CD4-positive, alpha-beta T cell treated with Interleukin-10 for 1 hour (primary cell): ENCODE results near the gene PDE5A.
"Not testable (repeated sequence)": the region's sequence is repeated elsewhere in the genome, so short reads cannot be mapped to it uniquely, and the experiment has no call there.

Experiments used
- DNase-seq: peaks from one replicate; pipeline ENCODE4 v3.0.0-alpha.2; 2020

PDE5A gene

DNA sequence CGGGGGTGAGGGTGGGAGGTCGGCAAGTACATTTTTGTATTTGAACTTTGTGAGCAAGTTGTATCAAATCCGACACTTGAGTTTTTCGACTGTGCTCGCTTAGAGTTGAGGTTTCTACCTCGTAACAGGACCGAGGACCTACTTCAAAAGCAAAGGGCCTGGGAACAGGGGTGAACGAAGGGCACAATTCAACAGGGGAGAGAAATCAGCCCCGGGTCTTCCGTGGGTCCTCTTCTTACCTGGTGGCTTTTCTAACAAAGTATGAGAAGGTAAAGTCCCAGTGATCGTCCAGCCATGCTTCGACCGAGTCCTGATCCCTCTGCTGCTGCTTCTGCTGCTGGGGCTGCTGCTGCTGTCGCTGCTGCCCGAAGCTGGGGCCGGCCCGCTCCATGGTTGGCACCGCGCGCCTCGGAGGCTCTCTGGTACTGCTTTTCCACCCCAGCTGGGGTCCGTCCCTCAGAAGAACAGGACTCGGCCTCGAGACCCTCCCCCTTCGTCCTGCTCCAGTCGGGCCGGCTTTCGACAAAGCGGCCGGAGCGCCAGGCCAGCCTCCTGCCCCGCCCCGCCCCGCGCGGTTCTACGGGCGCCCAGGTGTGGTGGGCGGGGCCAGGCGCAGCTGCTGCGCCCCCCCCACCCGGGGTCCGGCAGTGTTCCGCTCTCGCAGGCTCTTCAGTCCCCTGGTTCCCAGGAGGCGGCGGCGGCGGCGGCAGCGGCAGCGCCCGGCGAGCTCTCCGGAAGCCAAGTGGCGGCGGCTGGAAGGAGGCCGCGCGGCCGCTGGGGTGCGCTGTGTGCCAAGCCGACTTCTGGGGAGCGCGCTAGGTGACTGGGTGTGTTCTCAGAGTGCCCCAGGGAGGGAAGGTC, at the start of gene PDE5A:
Gene PDE5A, minus strand, starts transcription at position 524 of the 861 bp plus-strand sequence. Its CDS starts 133 bp downstream, at position 391.
- peak; percentile 80 for DNase-seq

DNA sequence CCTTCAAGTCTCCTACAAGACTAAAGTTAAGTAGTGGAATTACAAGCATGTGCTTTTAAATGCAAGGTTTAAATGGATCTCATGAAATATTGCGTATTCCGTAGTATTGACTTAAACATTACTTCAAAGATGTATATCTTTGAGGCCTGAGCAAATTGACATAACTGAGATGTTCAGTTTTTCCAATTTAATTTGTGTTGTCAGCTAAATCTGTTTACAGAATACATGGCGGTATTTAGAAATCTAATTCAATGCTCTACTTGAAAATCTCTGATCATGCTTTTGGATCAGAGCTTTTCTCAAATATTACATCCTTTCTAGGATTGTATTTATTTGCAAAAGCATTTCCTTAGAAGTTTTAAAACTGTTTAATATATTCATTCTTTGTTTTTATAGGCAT, 47.5 kb upstream of the PDE5A start:
- DNase-seq = no peak

DNA sequence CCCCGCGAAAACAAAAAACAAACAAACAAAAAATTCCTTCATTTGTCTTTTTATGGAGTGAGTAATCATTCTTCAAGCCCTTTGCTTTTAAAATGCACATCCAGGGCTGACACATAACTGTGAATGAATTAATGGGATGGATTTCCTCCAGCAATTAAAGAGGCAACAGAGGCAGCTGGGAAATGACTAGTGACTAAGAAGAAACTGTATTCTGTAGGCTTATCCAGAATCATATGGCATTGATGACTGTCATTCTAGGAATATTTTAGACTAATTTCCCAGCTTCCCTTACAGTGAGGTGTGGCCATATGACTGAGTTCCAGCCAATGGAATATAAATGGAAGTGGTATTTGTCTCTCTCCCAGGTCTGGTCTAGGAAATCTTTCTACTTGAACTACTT, 46.8 kb upstream of the PDE5A start:
- DNase-seq = no peak

DNA sequence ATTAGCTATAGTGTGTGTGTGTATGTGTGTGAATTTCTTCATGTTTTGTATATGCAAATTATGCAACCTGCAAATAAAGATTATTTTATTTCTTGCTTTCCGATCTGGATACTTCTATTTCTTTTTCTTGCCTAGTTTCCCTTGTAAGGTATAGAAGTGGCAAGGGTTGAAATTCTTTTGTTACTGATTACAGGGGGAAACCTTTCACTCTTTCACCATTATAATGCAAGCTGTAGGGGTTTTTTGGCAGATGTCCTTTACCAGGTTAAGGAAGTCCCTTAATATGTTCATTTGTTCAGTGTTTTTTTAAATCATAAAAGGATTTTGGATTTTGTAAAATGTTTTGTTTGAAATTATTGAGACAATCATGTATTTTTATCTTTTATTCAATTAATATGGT, 44.3 kb upstream of the PDE5A start:
- DNase-seq = no peak

DNA sequence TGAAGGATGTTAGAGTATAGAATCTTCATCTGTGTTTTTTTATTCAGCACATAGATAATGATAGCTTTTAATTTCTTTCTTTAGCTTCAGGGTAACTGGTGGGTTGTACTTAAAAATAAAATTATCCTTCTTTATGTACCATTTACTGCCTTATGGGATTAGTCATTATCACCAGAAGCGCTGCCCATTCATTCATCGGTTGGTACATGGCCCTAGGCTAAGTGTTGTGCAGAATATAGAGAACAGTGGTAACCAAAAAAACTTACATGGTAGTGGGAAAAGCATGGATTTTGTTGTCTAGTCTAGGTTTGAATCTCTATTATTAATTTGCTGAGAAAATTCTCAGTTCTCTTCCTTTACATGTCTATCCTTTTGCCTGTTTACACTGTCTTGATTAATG, 43.5 kb upstream of the PDE5A start:
- no peak for DNase-seq

DNA sequence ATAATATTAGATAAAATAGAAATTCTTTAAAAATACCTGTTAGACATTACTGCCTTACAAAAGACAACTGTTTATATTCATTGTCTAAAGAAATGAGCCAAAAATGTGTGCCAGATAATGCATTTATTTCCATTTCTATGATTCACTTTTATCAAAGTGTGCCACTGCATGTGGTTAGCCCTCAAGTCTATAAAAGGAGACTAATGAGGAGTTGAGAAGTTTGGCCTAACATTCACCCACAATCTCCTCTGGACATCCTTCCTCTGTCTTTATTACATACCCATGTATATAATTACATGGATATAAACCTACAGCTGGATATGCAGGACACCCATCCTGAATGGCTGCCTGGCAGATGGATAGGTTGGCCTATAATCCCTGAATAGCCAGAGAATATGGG, 42.6 kb upstream of the PDE5A start:
- DNase-seq = no peak

DNA sequence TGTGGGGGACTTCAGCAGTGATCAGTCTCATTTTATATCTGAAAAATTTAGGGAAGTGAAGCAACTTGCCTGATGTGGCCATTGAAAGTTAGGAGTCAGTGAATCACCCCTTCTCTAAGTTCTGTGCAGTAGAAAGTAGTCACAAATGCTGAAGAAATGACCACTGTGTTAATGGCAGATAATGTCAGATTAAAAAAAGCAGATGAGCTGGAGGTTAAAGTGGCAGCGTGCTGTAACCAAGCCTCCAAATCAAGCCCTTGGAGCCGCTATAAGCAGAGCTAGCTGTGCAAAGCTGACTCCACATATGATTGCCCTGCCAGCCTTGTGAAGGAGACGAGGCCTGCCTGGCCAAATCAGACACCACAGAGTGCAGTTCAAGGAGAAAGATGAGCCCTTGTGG, 39.2 kb upstream of the PDE5A start:
- no peak for DNase-seq

DNA sequence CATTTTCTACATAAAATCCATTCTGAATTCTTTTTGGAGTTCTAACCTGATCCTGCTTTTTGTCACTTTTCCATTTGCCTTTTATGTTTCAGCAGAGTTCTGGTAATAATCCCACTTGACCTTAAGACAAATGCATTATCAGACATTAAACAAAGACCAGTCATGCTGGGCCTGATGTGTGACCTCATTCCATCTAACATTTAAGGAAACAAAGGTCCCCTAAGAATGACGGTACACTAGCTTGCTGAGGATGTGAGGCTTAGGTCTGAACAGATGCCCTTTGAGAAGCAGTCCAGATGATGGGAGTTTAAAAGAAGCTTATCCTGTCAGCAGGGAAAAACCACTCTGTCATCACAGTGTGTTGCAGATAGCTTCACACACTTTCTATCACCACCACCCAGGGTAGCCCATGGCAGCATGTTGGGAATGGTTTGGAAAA, 38.1 kb upstream of the PDE5A start:
- no peak for DNase-seq

DNA sequence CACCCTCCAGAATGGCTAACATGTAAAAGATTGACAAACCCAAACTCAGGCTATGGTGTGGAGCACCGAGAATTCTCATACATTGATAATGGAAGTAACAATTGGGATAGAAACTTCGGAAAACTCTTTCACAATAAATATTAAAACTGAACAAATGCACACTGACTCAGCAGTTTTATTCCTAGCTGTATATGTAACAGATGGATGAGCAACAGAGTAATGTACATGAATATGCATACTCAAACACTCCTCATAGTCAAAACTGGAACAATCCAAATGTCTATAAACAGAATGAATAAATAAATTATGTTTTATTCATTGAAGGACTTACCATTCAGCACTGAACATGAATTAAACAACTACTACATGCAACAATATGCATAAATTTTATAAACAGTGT, 37.1 kb upstream of the PDE5A start:
- no peak for DNase-seq

DNA sequence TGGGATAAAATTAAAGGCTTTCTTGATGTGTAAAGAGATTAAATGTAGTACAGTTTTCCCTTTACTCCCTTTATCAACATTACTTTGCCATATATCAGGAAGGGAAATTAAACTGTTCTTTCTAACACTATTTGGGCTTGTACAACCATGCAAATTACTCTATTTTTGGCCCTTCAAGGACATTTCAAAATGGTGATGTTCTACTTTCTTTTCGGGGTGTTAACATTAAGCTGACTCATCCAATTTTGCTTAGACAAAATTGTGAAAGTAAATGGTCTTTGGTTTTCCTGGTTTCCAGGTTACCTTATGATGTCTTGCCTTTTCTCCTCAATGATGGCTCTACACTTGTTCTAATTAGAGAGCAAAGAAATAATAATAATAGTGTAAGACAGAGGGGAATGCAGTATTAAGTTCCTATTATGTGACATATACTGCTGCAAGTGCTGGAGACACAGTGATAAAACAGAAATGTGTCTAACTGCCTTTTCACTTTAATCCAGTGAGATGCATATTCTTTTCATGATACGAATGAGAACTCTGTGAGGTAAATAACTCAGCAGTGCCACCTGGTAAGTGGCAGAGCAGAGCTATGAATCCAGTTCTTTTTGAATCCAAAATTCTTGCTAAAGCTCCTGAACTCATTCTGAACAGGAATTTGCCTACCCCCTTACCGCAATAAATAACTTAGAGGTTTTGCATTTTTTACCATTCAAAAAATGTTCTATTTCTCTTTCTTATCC, 35.7 kb upstream of the PDE5A start:
- DNase-seq = no peak

DNA sequence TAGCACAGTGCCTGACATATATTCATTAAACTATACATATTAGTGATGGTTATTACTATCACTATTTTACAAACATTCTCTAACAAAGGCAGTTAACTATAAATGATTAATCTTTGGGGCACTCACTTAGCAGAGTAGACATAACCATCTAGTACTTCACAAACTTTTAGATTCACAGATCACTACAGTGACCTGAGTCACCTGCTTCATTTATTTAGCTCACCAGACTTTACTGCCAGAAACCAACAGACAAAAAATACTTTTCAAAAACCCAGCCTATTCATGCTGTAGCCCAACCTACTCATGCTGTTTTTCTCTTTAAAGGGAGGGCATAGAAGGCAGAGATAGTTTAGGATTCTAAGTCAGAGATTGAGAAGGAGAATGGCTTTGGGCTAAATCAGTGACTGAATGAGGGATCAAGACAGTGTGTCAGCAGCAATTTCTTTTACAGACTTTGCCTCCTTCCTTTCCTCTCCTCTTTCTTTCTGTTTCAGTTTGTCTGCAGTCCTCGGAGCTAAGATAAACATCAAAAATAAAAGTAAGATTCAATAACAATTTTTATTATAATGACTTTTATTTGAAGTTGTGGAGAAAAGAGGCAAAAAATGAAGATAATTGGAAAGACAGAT, 34.7 kb upstream of the PDE5A start:
- DNase-seq = no peak

DNA sequence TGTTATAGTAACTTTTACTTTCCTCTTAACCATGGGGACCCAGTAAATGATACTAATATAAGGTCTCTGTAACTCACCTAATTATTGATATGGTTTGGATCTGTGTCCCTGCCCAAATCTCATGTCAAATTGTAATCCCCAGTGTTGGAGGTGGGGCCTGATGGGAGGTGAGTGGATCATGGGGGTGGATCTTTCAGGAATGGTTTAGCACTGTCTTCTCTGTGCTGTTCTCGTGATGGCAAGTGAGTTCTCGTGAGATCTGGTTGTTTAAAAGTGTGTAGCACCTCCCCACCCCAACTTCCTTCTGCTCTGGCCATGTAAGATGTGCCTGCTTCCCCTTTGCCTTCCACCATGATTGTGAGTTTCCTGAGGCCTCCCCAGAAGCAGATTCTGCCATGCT, 34.0 kb upstream of the PDE5A start:
- not testable (repeated sequence) for DNase-seq

DNA sequence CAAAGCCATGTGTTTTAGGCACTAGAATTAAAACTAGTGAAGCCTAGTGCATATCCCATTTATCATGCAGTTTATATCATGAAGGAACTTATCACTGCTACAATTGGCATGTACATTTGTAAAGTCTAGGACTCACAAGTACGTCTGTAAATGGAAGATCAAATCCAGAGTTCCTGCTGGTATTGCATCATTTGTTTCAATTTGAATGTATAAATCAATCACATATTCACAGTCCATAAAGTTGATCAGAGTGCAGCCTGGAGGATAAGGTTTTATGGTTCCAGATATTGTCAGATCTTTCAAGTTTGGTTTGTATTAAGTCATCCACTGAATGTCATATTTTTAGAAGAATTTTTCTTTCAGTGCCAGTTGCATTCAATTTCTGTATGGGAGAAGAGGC, 32.6 kb upstream of the PDE5A start:
- no peak for DNase-seq

DNA sequence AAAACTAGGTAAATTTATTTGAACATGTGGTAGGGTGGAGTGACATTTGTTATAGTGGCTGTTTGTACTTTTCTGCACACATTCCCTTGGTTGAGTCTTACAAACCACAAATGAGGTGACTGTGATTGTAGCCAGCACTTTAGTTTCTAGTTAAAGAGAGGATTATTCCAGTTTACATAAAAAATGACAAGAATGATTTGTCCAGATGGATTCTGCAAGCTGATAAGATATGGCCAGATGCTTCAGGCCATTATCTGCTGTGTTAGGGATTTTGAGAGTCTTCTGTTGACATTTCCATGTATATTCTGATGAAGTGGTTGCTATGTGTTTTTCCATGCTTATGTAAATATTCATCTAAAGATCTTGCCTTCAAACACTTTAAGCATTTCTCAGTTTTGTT, 31.0 kb upstream of the PDE5A start:
- DNase-seq = no peak

DNA sequence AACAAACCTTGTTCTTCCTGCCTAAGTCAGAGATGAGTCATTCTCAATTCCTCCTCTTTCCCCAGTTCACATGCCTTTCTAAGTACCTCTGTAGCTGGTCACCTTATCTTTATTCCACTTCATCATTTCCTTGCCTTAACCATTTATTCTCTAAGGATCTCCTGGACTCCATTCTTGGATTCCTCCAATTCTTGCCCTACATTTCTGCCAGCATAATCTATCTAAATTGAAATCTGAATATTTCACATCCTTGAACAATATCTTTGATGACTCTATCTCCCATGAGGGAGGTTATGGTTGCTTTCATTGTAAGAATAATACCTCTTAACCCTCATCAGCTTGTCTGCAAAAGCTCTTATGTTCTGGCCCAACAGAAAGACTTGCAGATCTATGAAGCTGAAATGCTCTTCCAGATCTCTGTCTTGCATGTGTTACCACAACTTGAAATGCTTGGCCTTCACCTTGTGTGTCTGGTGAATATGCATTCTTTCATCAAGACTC, 28.6 kb upstream of the PDE5A start:
- DNase-seq = no peak

DNA sequence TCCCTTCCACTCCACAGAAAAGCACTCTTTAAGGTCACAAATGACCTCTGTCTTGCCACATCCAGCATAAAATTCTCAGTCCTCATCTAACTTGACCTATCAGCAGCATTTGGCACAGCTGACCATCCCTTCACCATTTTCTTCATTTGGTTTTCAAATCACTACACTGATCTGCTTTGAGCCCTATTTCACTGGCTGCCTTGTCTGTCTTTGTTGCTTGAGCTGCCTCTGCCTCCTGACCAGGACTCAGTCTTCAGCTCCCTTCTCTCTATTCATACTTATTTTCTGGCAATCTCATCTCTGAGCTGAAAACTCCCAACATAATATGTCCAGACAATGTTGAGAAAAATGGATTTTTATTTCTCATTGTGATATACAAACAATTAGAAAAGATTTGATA, 27.7 kb upstream of the PDE5A start:
- no peak for DNase-seq

DNA sequence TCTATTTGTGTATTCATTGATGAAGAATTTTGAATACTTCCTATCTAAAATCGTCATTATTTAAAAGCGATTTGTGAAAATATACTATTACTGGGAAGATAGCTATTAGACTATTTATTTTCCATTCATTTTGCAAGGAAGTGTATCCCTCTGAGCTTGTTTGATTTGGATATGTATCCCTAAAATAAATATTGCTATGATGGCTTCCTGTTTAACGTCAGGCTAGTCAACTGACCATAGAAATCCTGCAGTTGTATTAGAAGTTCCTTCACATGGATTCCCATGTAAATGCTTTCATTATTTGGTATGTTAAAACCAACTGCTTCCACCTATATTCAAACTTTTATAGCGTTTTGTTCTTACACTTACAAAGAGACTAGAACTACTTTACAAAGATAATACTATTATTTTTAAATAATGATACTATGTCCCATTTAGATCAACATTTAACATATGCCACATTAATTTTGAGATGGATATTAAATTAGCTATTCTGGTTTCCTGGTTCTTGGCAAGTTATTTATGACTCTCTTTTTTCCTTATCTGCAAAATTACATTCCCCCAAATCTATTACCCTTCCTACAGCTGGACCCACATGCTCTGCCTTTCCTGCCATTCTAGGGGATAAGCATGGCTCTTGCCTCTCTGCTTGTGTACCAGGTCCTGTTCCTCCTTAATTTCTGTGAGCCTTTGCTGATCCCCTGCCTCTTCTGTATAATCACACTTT, 26.7 kb upstream of the PDE5A start:
- DNase-seq = no peak

DNA sequence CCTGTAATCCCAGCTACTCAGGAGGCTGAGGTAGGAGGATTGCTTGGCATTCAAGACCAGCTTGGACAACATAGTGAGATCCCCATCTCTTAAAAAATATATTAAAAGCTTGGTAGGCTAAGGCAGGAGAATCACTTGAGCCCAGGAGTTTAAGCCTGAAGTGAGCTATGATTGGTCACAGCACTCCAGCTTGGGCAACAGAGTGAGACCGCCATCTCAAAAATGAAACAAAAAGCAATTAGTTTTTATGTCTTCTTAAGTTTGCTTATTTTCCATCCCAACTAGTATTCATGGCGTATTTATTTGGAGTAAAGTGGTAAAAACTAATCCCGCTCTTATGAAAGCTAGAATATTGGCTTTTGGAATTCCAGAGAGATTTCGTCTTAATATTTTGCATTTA, 25.4 kb upstream of the PDE5A start:
- DNase-seq = no peak

DNA sequence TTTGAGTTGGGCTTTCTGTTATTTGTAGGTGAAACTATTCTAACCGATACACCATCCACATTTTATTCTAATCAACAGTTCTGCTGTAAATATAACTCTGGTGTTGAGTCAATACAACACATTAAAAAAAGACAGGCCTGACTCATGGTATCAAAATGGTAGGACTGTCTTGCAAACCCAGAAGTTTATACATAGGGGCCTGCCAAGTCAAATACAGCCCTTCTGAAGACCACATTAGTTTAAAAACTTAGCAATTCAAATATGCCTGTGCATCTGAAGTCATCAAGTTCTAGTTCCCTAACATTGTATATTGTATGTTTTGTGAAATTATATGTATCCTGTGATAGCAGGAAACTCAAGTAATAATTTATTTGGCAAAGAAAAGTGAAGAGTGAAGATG, 24.4 kb upstream of the PDE5A start:
- DNase-seq = no peak

DNA sequence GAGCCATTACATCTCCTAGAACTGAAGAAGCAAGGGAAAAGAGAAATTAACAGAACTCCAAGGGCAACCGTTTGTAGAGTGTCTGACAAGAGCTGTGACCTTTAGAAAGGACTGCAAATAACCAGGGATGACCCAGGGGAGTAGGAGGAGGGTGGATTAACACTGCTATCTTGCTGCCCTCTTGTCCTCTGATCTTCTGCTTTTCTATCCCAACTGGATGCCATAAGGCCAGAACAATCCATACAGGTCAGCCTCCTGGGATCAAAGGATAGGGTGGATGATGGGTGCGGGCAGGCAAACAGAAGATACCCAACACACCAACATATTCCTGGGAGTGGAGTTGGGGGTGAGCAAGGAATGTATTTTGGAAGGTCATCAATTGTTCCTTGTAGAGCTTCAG, 19.8 kb upstream of the PDE5A start:
- DNase-seq = no peak

DNA sequence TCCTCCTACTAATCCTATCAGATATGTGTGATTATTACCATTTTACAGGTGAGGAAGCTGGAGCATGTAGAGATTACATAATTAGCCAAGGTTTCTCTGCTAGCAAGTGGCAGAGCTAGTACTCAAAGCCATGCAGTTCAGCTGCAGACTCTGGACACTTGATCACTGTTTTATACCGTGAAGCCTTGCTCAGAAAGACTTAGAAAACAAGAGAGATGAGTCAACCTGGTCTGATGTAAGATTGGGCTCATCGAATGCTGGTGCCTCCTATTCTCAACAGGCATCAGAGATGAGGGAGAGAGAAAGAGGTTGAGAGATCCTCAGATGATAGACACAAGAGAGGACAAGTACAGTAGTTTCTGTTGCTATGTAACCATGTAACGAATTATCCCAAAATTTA, 19.0 kb upstream of the PDE5A start:
- DNase-seq = no peak

DNA sequence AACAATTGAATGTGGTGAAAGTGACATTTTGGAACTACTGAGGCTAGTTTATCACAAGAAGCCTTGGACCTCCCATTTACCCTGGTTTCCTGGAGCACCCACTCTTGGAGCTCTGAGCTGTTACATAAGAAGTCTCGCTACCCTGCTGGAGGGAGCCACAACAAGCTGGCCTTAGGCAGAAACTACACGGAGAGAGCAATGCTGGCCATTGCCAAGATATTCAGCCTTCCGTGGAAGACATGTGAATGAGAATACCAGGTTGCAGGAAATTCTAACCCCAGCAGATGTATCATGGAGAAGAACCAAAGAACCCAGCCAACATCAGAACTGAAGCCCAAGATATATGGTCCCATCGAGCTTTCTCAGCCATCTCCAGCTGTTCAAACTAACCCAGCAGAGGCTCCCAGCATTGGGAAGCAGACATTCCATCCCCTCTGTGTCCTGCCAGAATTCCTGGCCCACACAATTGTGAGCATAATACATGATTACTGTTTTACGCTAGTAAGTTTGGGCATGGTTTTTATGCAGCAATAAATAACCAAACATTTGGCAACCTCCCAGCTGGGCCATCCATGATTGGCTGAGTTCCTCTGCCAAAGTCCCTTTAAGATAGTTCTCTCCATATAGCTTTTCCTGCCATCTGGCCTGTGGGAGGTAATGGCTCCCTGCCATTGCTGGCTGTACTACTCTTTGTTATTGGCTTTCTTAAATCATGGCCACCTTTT, 17.9 kb upstream of the PDE5A start:
- no peak for DNase-seq
